NCI-H2196 treated with DMSO at 0.1 percent for 48 hours (cell line): Measurements from ENCODE around the gene MAVS.
"Not testable (repeated sequence)": the region's sequence is repeated elsewhere in the genome, so short reads cannot be mapped to it uniquely, and the experiment has no call there.

Source experiments
- DNase-seq: peaks from one replicate; lab custom pipeline; 2025; ENCODE audit not compliant: unreplicated experiment; lab: John Stamatoyannopoulos, UW

MAVS gene

DNA sequence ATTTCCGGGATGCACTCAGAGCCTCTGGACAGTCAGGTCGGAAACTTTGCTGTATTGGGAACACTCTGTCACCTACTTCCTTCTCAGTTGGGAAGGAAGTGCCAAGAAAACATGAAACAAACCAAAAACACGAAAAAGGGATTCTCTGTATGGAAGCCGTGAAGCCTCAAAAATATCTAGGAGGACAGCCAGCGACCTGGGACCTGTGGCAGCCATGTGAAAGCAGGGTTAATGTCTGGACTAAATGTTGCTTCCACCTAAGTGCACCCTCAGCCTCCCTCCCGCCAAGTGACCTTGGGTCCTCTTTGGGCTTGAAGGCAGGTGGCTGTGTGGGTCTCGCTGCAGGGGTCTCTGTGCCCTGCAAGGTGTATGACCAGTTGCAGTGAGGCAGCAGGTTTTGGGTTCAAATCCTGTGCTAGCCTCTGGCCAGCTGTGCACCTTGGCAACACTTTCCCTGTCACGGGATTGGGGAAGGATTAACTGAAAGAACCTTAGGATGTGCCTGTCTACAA lies 851 bp downstream of the MAVS start:
- no peak for DNase-seq

GRCh38 chr20:3848565-3848964 lies 1.9 kb downstream of the MAVS start:
- DNase-seq, result no peak

DNA sequence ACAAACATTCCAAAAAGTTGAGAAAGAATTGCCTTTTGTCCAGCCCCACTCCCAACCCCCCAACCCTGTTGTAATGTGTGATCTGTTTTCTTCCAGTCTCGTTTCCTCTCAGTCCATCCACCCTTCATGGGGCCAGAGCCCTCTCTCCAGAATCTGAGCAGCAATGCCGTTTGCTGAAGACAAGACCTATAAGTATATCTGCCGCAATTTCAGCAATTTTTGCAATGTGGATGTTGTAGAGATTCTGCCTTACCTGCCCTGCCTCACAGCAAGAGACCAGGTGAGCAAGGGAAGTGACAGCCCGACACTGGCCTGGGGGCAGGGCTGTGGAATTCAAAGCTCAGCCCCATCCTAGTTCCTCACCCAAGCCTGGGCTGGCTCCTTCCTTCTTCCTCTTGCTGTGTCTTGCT lies 7.8 kb downstream of the MAVS start:
- DNase-seq, result no peak

DNA sequence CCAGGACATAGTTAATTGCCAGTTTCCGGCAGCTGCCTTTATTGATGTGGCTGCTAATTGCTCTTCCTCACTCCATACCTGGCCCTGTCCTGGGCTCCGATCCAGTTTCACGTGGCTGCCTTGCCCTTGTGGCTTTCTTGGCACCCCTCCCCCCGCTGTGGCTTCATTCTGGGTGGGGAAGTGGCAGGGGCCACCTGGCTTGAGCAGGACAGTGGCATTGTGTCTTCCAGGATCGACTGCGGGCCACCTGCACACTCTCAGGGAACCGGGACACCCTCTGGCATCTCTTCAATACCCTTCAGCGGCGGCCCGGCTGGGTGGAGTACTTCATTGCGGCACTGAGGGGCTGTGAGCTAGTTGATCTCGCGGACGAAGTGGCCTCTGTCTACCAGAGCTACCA lies 10.8 kb downstream of the MAVS start:
- peak; percentile 52 for DNase-seq

- no peak for DNase-seq
Measured at GRCh38 chr20:3858689-3859088, 12.1 kb downstream of the MAVS start.

GRCh38 chr20:3861191-3861590 lies 14.6 kb downstream of the MAVS start:
- no peak for DNase-seq

DNA sequence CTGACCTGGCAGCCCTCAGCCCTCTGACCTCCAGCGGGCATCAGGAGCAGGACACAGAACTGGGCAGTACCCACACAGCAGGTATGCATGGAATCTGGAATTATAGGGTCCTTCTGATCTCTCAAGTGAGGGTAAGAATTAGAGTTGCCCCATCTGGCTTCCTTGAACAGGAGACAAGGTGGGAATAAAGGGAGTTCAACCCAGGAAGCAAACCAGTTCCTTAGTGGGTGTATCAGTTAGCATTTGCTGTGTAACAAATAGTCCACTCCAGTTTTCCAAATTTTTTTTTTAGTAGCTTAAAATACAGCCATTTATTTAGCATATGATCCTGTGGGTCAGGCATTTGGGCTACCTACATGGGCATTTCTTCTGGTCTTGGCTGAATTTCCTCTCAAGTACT lies 15.7 kb downstream of the MAVS start:
- DNase-seq, result no peak

- DNase-seq, result no peak
Measured at GRCh38 chr20:3863317-3863716, 16.7 kb downstream of the MAVS start.

- DNase-seq, result no peak
Measured at GRCh38 chr20:3864518-3864917, 17.9 kb downstream of the MAVS start.

DNA sequence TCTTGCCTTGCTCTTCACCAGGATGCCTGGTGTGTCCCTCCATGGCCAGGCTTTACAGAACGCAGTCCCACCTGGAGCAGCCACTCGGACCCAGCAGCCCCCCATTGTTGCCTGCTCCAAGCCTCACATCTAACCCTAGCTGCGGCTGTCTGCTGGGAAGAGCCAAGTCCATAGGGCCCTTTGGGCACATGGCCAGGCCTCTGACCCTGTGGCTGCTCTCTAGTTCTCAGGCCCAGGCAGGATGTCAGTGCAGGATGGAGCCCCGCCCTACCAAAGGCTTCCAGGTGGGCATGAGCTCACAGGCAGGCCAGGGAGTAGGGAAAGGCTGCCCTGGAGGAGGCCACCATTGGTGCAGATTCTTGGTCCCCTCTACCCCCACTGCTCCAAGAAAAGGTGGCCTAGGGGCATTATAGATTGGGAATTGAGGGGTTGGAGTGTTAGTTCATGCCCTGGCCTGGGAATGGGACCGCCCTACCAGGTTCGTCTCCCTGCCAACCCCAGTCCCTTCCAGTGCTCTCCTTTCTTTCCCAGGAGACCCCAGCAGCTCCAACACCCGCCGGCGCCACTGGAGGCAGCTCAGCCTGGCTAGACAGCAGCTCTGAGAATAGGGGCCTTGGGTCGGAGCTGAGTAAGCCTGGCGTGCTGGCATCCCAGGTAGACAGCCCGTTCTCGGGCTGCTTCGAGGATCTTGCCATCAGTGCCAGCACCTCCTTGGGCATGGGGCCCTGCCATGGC lies 18.7 kb downstream of the MAVS start:
- no peak for DNase-seq

GRCh38 chr20:3865887-3866407 lies 19.3 kb downstream of the MAVS start:
- no peak for DNase-seq

- DNase-seq, result no peak
Measured at GRCh38 chr20:3866464-3866863, 19.8 kb downstream of the MAVS start.

- no peak for DNase-seq
Measured at GRCh38 chr20:3867802-3868201, 21.2 kb downstream of the MAVS start.

DNA sequence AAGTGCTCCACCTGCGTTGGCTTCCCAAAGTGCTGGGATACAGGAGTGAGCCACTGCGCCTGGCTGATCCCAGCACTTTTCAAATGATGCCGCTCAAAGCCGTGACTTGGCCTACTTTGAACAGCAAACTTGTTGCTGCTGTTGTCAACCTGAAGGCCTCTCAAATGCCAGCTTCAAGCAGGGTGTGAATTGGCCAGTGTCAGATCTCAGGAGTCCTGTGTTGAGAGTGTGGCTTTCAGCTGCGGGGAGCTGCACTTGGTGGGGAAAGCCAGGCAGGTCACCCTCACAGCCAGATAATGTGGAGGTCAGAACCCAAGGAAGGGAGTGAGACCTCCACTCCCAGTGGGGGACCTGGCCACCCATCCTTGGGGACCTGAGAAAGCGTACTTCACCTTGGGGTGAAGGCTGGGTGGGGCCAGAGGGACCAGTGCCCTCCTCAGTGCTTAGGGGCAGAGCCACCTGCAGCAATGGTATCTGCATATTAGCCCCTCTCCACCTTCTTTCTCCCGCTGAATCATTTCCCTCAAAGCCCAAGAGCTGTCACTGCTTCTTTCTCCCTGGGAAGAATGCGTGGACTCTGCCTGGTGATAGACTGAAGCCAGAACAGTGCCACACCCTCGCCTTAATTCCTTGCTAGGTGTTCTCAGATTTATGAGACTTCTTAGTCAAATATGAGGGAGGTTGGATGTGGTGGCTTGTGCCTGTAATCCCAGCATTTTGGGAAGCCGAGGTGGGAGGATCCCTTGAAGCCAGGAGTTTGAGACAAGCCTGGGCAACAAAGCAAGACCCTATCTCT lies 23.4 kb downstream of the MAVS start:
- DNase-seq, result no peak

DNA sequence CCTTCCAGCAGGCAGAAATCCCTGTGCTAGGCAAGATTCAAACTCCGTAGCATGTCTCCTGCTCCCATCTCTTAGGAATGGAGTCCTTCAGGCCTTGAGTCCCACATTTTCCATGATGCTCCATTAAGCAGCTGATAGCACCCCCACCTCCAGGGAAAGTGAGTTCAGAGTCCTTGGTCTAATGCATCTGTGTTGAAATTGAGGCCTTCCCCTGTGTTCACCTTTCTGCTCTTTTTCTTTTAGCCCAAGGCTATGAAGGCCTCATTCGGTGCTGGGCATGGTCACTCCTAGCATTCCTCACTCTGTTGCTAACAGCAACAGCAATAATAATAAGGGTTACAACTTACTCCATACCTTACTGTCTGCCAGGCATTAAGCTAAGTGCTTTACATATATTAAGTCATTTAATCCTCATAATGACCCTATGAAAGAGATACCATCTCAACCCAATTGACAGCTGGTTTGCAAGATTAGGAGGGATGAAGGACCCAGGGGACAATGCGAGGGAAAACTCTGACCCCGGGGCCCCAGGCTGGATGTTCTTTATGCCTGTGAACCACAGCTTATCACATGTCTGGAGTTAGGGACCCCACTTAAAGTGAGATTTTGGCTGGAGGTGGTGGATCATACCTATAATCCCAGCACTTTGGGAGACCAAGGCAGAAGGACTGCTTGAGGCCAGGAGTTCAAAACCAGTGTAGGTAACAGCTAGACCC lies 25.1 kb downstream of the MAVS start:
- no peak for DNase-seq

GRCh38 chr20:3873507-3873906 lies 26.9 kb downstream of the MAVS start:
- no peak for DNase-seq

GRCh38 chr20:3874194-3874844 lies 27.7 kb downstream of the MAVS start:
- DNase-seq, result no peak

DNA sequence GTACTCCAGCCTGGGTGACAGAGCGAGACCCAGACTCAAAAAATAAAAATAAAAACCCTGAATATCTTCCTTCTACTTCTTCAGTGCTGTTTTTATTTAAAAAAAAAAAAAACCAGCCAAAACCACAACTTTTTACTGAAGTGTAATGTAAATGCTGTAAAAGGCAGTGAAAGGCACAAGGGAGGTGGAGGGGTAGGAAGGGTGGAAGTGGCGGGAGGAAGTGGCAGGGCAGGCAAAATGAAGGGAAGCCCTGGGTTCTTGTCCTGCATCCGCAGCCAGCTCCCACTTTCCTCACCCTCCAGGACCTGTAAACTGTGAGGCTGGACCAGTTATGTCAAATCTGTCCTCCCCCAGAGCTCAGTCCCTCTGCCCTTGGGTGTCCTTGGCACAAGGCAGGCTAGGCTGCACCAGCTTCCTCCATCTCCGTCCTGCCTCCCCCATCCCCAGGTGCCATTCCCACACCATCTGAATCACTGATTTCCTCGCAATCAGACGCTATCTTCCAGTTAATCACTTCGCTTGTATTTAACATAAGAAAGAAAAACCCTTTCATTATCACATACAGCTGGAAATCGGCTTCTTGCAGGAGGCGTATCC lies 28.8 kb downstream of the MAVS start:
- no peak for DNase-seq

- DNase-seq, result no peak
Measured at GRCh38 chr20:3876000-3876399, 29.4 kb downstream of the MAVS start.

DNA sequence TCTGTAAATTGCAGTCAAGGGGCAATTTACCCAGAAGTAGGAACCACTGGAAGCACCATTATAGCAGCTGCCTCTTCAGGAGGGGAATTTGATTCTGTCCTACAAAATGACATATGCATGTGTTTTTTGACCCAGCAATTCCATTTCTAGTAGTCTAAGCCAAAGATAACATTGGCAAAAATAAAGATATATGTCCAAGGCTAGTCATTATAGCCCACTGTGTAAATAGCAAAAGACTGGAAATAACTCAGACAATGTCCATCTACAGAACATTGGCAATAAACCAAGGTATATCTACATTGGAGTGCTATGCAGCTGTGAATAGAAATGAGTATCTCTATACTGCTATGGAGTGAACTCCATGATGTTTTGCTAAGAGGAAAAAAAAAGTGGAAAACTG lies 30.0 kb downstream of the MAVS start:
- DNase-seq, result no peak

- DNase-seq, result not testable (repeated sequence)
Measured at GRCh38 chr20:3878921-3879274, 32.3 kb downstream of the MAVS start.
